Transverse colon (tissue), 4 donors: ENCODE results near the gene MAP4. TPM values are rescaled to one million over a fixed set of nuclear protein-coding genes. Genes with fewer than 3 reads are reported as not detected.
"Not testable (repeated sequence)": the region's sequence is repeated elsewhere in the genome, so short reads cannot be mapped to it uniquely, and the experiment has no call there.

Experiments used
- DNase-seq: peaks from one replicate; pipeline ENCODE4 v3.0.0-alpha.2; 2019
- H3K27ac ChIP-seq, 4 donors: fragments of 200-600 bp; sonication (generic); 2 replicates each; pipeline ENCODE4 v1.5.1; 2016 to 2018; ENCODE audit warnings: inconsistent platforms in 4 of 4
- H3K27me3 ChIP-seq: fragments of 200-600 bp; sonication (generic); 2 replicates; pipeline ENCODE4 v1.5.1; 2017; ENCODE audit warnings: inconsistent platforms
- H3K36me3 ChIP-seq, 4 donors: fragments of 200-600 bp; sonication (generic); 2 replicates each; pipeline ENCODE4 v1.5.1; 2017 to 2019; ENCODE audit warnings: inconsistent platforms in 4 of 4
- H3K4me1 ChIP-seq, 4 donors: fragments of 200-600 bp; sonication (generic); 2 replicates each; pipeline ENCODE4 v1.5.1; 2017 to 2020; ENCODE audit warnings: inconsistent platforms in 4 of 4
- H3K4me3 ChIP-seq, 4 donors: fragments of 200-600 bp; sonication (generic); 1 replicate in 1 of 4; 2 replicates in 3 of 4; pipeline versions ENCODE4 v1.5.1 to v1.6.1; 2017 to 2019; ENCODE audit warnings: inconsistent platforms in 4 of 4
- H3K9me3 ChIP-seq, 2 donors: fragments of 200-600 bp; sonication (generic); 2 replicates each; pipeline ENCODE4 v1.5.1; 2017 to 2019; ENCODE audit warnings: inconsistent platforms in 2 of 2
- EP300 ChIP-seq: sonication (generic); formaldehyde crosslinking; IDR thresholded peaks from one replicate; pipeline ENCODE4 v1.6.1; 2017; ENCODE audit warnings: antibody characterized with exemption, low read depth
- POLR2A ChIP-seq: fragments of 450-650 bp; IDR thresholded peaks from one replicate; pipeline ENCODE4 v1.6.1; 2016; ENCODE audit warnings: antibody characterized with exemption, mild to moderate bottlenecking, moderate library complexity
- POLR2AphosphoS5 ChIP-seq, 3 donors: sonication (generic); formaldehyde crosslinking; IDR thresholded peaks; one replicate each; pipeline ENCODE4 v1.6.1; 2016; ENCODE audit warnings: antibody characterized with exemption in 3 of 3
- WGBS, 2 donors: methylation state at CpG; one replicate each; pipeline ENCODE4 v1.1.5; 2018; ENCODE audit warnings: low coverage in 1 of 2; 5-methylcytosine and 5-hydroxymethylcytosine counted together
- in situ Hi-C, 4 donors: fragments of 200-750 bp; cut with MboI; loops; one replicate each; pipeline versions ENCODE4 v1.15.0 to v1.15.1; 2017; ENCODE audit warnings: low sequenced_read_pairs in 3 of 4, low pct_ligation_motif_present in 1 of 4, low pct_unique_long_range_greater_than_20kb in 1 of 4
- intact Hi-C: fragments of 100-400 bp; cut with DNase I; formaldehyde crosslinking; loops from one replicate; pipeline ENCODE4 v1.15.1; 2023; ENCODE audit warnings: low total_unique reads
- total RNA-seq, 4 donors: library from RNA; depleted of rRNA; stranded (reverse); fragments of >200 nt; gene quantifications; one replicate each; pipeline ENCODE4 v1.1.0, GENCODE V29; 2016
- TF ChIP-seq, protein P1 (sequence below), 5 experiments: fragments of 200-600 bp in 3 of 5; fragments of 450-650 bp in 2 of 5; sonication (generic) in 3 of 5; IDR thresholded peaks; 1 replicate in 2 of 5; 2 replicates in 3 of 5; pipeline ENCODE4 v1.5.1; 2016 to 2017; ENCODE audit warnings: antibody characterized with exemption in 5 of 5, inconsistent platforms in 3 of 5, mild to moderate bottlenecking in 2 of 5, moderate library complexity in 1 of 5

MAP4 gene, protein sequence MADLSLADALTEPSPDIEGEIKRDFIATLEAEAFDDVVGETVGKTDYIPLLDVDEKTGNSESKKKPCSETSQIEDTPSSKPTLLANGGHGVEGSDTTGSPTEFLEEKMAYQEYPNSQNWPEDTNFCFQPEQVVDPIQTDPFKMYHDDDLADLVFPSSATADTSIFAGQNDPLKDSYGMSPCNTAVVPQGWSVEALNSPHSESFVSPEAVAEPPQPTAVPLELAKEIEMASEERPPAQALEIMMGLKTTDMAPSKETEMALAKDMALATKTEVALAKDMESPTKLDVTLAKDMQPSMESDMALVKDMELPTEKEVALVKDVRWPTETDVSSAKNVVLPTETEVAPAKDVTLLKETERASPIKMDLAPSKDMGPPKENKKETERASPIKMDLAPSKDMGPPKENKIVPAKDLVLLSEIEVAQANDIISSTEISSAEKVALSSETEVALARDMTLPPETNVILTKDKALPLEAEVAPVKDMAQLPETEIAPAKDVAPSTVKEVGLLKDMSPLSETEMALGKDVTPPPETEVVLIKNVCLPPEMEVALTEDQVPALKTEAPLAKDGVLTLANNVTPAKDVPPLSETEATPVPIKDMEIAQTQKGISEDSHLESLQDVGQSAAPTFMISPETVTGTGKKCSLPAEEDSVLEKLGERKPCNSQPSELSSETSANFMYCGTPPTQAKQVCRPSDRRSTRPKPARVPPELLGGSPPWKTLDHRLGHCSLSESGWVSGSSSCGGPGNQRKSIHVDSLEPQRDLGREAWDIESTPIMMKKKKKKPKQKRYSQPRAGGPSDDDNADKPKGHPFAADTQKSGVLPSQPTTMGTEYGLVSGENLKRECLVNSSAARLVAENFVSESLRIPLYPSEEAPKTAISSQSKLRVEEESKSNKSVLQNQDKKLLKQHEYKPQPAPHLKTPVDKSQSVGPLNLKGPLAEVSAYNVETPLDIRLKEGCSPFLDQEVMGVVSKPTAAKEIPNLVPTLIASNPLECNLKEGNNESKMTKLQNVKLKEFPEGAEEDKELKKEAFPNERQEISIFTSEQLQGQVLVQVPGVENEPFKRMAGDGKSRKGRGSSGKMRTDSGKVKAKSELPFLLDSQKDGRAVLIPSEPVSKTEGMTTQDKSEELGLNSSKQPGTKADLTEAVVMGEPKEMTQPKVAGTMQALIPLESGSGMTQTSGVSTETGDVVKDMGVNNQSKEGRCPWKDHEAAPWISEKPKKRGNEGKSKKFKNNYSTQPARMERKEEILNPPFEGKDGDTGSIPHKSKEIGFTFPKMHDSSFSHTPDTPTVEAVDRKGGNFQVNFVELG (N-terminal part only)
- total RNA-seq, result 100 to 1,000 TPM in 1 of 4 donors, 10 to 100 TPM in 3; 68.8 to 148 (median 82.9) TPM

DNA sequence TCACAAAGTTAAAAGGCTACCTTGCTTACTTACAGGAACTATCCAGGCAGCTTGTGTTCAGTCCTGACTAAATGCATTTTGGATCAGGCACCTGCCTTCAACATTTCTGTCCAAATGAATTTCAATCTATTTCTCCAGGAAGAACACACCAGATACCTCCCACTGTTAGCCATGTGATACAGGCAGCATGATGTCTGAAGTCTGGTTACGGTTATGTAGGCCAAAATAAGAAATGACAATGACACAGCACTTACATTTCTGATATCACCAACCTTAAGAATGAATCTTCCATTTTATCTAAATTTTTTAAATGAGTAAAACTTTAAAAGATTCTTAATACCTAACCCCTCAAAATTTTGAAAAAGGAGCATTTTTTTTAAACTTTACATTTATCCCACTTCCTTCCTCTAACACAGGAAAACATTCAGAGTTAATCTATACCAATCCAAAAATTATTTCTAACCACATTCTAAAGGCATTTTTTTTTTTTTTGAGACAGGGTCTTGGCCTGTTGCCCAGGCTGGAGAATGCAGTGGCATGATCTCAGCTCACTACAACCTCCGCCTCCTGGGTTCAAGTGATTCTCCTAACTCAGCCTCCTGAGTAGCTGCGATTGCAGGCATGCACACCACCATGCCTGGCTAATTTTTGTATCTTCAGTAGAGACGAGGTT is at the start of gene MAP4:
TSS of gene MAP4 (minus strand) at position 116 of the 673 bp plus-strand sequence. CDS start 17,556 bp downstream, outside the sequence.
- TF ChIP-seq POLR2A, result no peak
- TF ChIP-seq EP300, result no peak
- no peak for TF ChIP-seq POLR2AphosphoS5 (IDR thresholded peaks at IDR 0.05)
- TF ChIP-seq, protein P1, sequence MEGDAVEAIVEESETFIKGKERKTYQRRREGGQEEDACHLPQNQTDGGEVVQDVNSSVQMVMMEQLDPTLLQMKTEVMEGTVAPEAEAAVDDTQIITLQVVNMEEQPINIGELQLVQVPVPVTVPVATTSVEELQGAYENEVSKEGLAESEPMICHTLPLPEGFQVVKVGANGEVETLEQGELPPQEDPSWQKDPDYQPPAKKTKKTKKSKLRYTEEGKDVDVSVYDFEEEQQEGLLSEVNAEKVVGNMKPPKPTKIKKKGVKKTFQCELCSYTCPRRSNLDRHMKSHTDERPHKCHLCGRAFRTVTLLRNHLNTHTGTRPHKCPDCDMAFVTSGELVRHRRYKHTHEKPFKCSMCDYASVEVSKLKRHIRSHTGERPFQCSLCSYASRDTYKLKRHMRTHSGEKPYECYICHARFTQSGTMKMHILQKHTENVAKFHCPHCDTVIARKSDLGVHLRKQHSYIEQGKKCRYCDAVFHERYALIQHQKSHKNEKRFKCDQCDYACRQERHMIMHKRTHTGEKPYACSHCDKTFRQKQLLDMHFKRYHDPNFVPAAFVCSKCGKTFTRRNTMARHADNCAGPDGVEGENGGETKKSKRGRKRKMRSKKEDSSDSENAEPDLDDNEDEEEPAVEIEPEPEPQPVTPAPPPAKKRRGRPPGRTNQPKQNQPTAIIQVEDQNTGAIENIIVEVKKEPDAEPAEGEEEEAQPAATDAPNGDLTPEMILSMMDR (IDR thresholded peaks at IDR 0.05), result no peak
- Histone ChIP-seq H3K36me3 (no peaks in the 10 kb centered on the region), H3K4me1 (peaks cover 30 to 70% (median 45%) of the 10 kb centered on the region in 4 donors), H3K9me3 (no peaks in the 10 kb centered on the region), H3K27ac (peak within 1 kb of the TSS; percentile 68 to 81 (median 76)), H3K27me3 (no peaks in the 10 kb centered on the region), H3K4me3 (no peak within 1 kb of the TSS)
- 52 to 63% methylated on average over 1 to 4 of the region's 4 CpGs for WGBS, 2 donors
- intact Hi-C loops, result no loop called here
- in situ Hi-C loops, result no loop called here
- no peak for DNase-seq

DNA sequence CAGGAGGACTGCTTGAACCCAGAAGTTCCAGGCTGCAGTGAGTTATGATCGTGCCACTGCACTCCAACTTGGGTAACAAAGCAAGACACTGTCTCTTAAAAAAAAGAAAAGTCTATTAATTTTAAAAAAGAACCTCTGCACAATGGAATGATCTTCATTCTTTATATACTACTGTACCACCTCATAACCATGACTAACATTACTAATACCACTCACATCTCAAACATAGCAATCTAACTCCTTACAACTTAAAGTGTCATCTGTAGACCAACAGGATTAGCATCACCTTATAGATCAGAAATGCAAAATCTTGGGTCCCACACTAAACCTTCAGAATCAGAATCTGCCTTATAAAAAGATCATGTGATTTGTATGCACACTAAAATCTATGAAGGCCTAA is 48.8 kb upstream of the MAP4 start:
- no peaks in the 10 kb centered on the region for H3K9me3 ChIP-seq
- no peaks in the 10 kb centered on the region for H3K36me3 ChIP-seq
- in situ Hi-C loops (no loop called here), intact Hi-C loops (no loop called here)
- H3K4me3 ChIP-seq, result no peak overlapping the region
- WGBS, 2 donors, result 92% methylated on average over 1 of the region's 1 CpG; no CpG with 5 or more reads in 1 of the 2 donors
- H3K27ac ChIP-seq, result no peak overlapping the region
- TF ChIP-seq, protein P1 (IDR thresholded peaks at IDR 0.05), result no peak
- TF ChIP-seq POLR2A, result no peak
- no peak for TF ChIP-seq POLR2AphosphoS5 (IDR thresholded peaks at IDR 0.05)
- no peak for TF ChIP-seq EP300
- DNase-seq, result no peak
- peaks cover 4 to 42% (median 9%) of the 10 kb centered on the region in 4 donors for H3K4me1 ChIP-seq
- no peaks in the 10 kb centered on the region for H3K27me3 ChIP-seq

DNA sequence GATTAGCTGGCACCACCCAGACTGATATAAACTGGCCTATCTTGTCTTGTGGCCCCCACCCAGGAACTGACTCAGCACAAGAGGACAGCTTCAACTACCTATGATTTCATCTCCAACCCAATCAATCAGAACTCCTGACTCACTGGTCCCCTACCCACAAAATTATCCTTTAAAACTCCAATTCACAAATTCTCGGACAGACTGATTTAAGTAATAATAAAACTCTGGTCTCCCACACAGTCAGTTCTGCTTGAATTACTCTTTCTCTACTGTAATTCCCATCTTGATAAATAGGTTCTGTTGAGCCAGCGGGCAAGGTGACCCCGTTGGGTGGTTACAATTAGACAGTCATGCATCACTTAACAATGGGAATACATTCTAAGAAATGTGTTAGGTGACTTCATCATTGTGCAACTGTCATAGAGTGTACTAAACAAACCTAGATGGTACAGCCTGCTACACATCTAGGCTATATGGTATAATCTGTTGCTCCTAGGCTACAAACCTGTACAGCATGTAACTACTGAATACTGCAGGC is 48.1 kb upstream of the MAP4 start:
- Histone ChIP-seq H3K27me3 (no peaks in the 10 kb centered on the region), H3K4me1 (peaks cover 4 to 35% (median 7%) of the 10 kb centered on the region in 4 donors), H3K4me3 (no peak overlapping the region), H3K9me3 (no peaks in the 10 kb centered on the region), H3K27ac (no peak overlapping the region), H3K36me3 (no peaks in the 10 kb centered on the region)
- intact Hi-C loops, result no loop called here
- TF ChIP-seq POLR2AphosphoS5 (IDR thresholded peaks at IDR 0.05) (no peak), POLR2A (no peak), EP300 (no peak)
- TF ChIP-seq, protein P1 (IDR thresholded peaks at IDR 0.05), result no peak
- DNase-seq, result no peak
- in situ Hi-C loops, result no loop called here
- WGBS, 2 donors, result 89 to 92% methylated on average over 3 of the region's 3 CpGs

DNA sequence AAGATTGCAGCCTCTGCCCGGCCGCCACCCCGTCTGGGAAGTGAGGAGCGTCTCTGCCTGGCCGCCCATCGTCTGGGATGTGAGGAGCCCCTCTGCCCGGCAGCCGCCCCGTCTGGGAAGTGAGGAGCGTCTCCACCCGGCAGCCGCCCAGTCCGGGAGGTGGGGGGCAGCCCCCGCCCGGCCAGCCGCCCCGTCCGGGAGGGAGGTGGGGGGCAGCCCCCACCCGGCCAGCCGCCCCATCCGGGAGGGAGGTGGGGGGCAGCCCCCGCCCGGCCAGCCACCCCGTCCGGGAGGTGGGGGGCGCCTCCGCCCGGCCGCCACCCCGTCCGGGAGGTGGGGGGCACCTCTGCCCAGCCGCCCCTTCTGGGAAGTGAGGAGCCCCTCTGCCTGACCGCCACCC is 45.4 kb upstream of the MAP4 start:
- H3K36me3 ChIP-seq, H3K27ac ChIP-seq, DNase-seq, intact Hi-C loops, H3K4me3 ChIP-seq, in situ Hi-C loops, H3K27me3 ChIP-seq, H3K9me3 ChIP-seq: not testable (repeated sequence)
- 85% methylated on average over 8 of the region's 33 CpGs; no CpG with 5 or more reads in 1 of the 2 donors for WGBS, 2 donors
- H3K4me1 ChIP-seq, result peaks cover 0 to 41% (median 9%) of the 10 kb centered on the region in 4 donors
